H9 (cell line): Measurements from ENCODE around the gene FBN3. TPM values are rescaled to one million over a fixed set of nuclear protein-coding genes. Genes with fewer than 3 reads are reported as not detected.

ENCODE experiments used
- DNase-seq: peaks from one replicate; pipeline ENCODE4 v3.0.0-alpha.2; 2017
- H2AFZ ChIP-seq: one replicate; pipeline ENCODE4 v1.6.1; 2013; ENCODE audit warnings: mild to moderate bottlenecking, low read length, control low read depth, moderate library complexity
- H2AK5ac ChIP-seq: 2 replicates; pipeline ENCODE4 v1.6.1; 2013; ENCODE audit warnings: low read length, control low read depth, mixed read lengths; ENCODE audit not compliant: insufficient read length
- H2BK120ac ChIP-seq: one replicate; pipeline ENCODE4 v1.6.1; 2013; ENCODE audit warnings: low read depth, mild to moderate bottlenecking, low read length, control low read depth, inconsistent platforms; ENCODE audit not compliant: poor library complexity, severe bottlenecking
- H2BK12ac ChIP-seq: 2 replicates; pipeline ENCODE4 v1.6.1; 2013; ENCODE audit warnings: low read length, control low read depth, mixed read lengths, low read depth; ENCODE audit not compliant: insufficient read length
- H2BK15ac ChIP-seq: 2 replicates; pipeline ENCODE4 v1.6.1; 2013; ENCODE audit warnings: low read depth, low read length, control low read depth
- H2BK20ac ChIP-seq: one replicate; pipeline ENCODE4 v1.6.1; 2013; ENCODE audit warnings: low read depth, mild to moderate bottlenecking, low read length, control low read depth, inconsistent platforms; ENCODE audit not compliant: poor library complexity, severe bottlenecking
- H2BK5ac ChIP-seq: 2 replicates; pipeline ENCODE4 v1.6.1; 2013; ENCODE audit warnings: low read length, control low read depth, mixed read lengths; ENCODE audit not compliant: insufficient read length
- H3K14ac ChIP-seq: 2 replicates; pipeline ENCODE4 v1.6.1; 2013; ENCODE audit warnings: low read length, control low read depth; ENCODE audit not compliant: insufficient read depth
- H3K18ac ChIP-seq: 2 replicates; pipeline ENCODE4 v1.6.1; 2013; ENCODE audit warnings: low read depth, mild to moderate bottlenecking, mixed read lengths, low read length, control low read depth; ENCODE audit not compliant: insufficient read length
- H3K23ac ChIP-seq: 2 replicates; pipeline ENCODE4 v1.6.1; 2013; ENCODE audit warnings: low read length, control low read depth, mixed read lengths, low read depth; ENCODE audit not compliant: insufficient read length
- H3K23me2 ChIP-seq: 2 replicates; pipeline ENCODE4 v1.6.1; 2013; ENCODE audit warnings: low read depth, mild to moderate bottlenecking, mixed read lengths, low read length, control low read depth; ENCODE audit not compliant: insufficient read length, poor library complexity, severe bottlenecking
- H3K27ac ChIP-seq: 2 replicates; pipeline ENCODE4 v1.5.1; 2013; ENCODE audit warnings: low read length, control low read depth, mixed read lengths, low read depth; ENCODE audit not compliant: insufficient read length
- H3K27me3 ChIP-seq: 2 replicates; pipeline ENCODE4 v1.6.1; 2013; ENCODE audit warnings: low read length, control low read depth, inconsistent platforms; ENCODE audit not compliant: insufficient read depth
- H3K4ac ChIP-seq: 2 replicates; pipeline ENCODE4 v1.6.1; 2013; ENCODE audit warnings: low read depth, mild to moderate bottlenecking, control low read depth, inconsistent platforms, low read length, moderate library complexity
- H3K4me1 ChIP-seq: 2 replicates; pipeline ENCODE4 v1.6.1; 2013; ENCODE audit warnings: low read length, control low read depth, inconsistent platforms; ENCODE audit not compliant: insufficient read depth
- H3K4me2 ChIP-seq: 2 replicates; pipeline ENCODE4 v1.6.1; 2013; ENCODE audit warnings: low read length, control low read depth, mixed read lengths; ENCODE audit not compliant: insufficient read length, insufficient read depth
- H3K56ac ChIP-seq: 2 replicates; pipeline ENCODE4 v1.6.1; 2013; ENCODE audit warnings: low read depth, mild to moderate bottlenecking, mixed read lengths, low read length, control low read depth; ENCODE audit not compliant: insufficient read length
- H3K79me1 ChIP-seq: 2 replicates; pipeline ENCODE4 v1.6.1; 2013; ENCODE audit warnings: low read depth, mild to moderate bottlenecking, moderate library complexity, low read length, control low read depth, inconsistent platforms; ENCODE audit not compliant: insufficient read depth, poor library complexity, severe bottlenecking
- H3K79me2 ChIP-seq: 2 replicates; pipeline ENCODE4 v1.6.1; 2013; ENCODE audit warnings: low read length, control low read depth, inconsistent platforms; ENCODE audit not compliant: insufficient read depth
- H3K9ac ChIP-seq: 2 replicates; pipeline ENCODE4 v1.6.1; 2013; ENCODE audit warnings: low read length, control low read depth, mixed read lengths; ENCODE audit not compliant: insufficient read length; ENCODE audit errors: extremely low read depth
- H3K9me3 ChIP-seq: one replicate; pipeline ENCODE4 v1.6.1; 2013; ENCODE audit warnings: low read depth, low read length, inconsistent platforms; ENCODE audit not compliant: control insufficient read depth
- H3T11ph ChIP-seq: one replicate; pipeline ENCODE4 v1.6.1; 2013; ENCODE audit warnings: mild to moderate bottlenecking, low read length, control low read depth, inconsistent platforms
- H4K20me1 ChIP-seq: one replicate; pipeline ENCODE4 v1.6.1; 2013; ENCODE audit not compliant: control insufficient read depth, insufficient read length, insufficient read depth
- H4K5ac ChIP-seq: 2 replicates; pipeline ENCODE4 v1.6.1; 2013; ENCODE audit warnings: low read depth, mild to moderate bottlenecking, mixed read lengths, low read length, control low read depth; ENCODE audit not compliant: insufficient read length
- H4K8ac ChIP-seq: replicated peaks from 2 replicates; pipeline ENCODE4 v1.6.1; 2013; ENCODE audit warnings: low read length, control low read depth, mixed read lengths, low read depth; ENCODE audit not compliant: insufficient read length
- H4K91ac ChIP-seq: 2 replicates; pipeline ENCODE4 v1.6.1; 2013; ENCODE audit warnings: low read depth, mild to moderate bottlenecking, moderate library complexity, mixed read lengths, low read length, control low read depth; ENCODE audit not compliant: insufficient read length
- H3K27ac Mint-ChIP-seq, 3 experiments: 2 replicates in 2 of 3; 3 replicates in 1 of 3; pipeline ENCODE4 v1.8.0; 2020 to 2021; ENCODE audit warnings: mixed read lengths in 3 of 3, mild to moderate bottlenecking in 1 of 3, moderate library complexity in 1 of 3
- H3K27me3 Mint-ChIP-seq: 2 replicates; pipeline ENCODE4 v1.8.0; 2021; ENCODE audit warnings: low read depth, mild to moderate bottlenecking, moderate library complexity, mixed read lengths
- H3K36me3 Mint-ChIP-seq, 3 experiments: 2 replicates in 2 of 3; 3 replicates in 1 of 3; pipeline ENCODE4 v1.8.0; 2020 to 2021; ENCODE audit warnings: low read depth in 3 of 3, mixed read lengths in 3 of 3; ENCODE audit not compliant: insufficient read depth in 1 of 3
- H3K4me1 Mint-ChIP-seq, 2 experiments: 2 replicates each; pipeline ENCODE4 v1.8.0; 2020; ENCODE audit warnings: mixed read lengths in 2 of 2
- H3K4me3 Mint-ChIP-seq, 2 experiments: 2 replicates in 1 of 2; 3 replicates in 1 of 2; pipeline ENCODE4 v1.8.0; 2020 to 2021; ENCODE audit warnings: mild to moderate bottlenecking in 2 of 2, mixed read lengths in 2 of 2, moderate library complexity in 1 of 2
- H3K9me3 Mint-ChIP-seq, 2 experiments: 2 replicates in 1 of 2; 3 replicates in 1 of 2; pipeline ENCODE4 v1.8.0; 2020; ENCODE audit warnings: mild to moderate bottlenecking in 2 of 2, mixed read lengths in 2 of 2, moderate library complexity in 1 of 2
- WGBS: extraction: QIAGEN DNeasy Blood & Tissue Kit; methylation state at CpG from one replicate; pipeline ENCODE4 v1.1.7; 2013; ENCODE audit warnings: missing lambda C conversion rate, low lambda C conversion rate, mixed read lengths; ENCODE audit not compliant: insufficient read length; ENCODE audit errors: extremely low coverage; 5-methylcytosine and 5-hydroxymethylcytosine counted together
- total RNA-seq: library from RNA; stranded (reverse); gene quantifications from 2 replicates; pipeline ENCODE4 v1.2.1, GENCODE V29; 2021
- TF ChIP-seq, protein P1 (sequence below): fragments of 200-600 bp; sonication (generic); conservative IDR thresholded peaks from 3 replicates; pipeline ENCODE4 v1.8.0; 2021; ENCODE audit warnings: antibody characterized with exemption, mild to moderate bottlenecking

Gene FBN3
- total RNA-seq, 1 experiment from 2014 or later: 31.0 TPM

DNA sequence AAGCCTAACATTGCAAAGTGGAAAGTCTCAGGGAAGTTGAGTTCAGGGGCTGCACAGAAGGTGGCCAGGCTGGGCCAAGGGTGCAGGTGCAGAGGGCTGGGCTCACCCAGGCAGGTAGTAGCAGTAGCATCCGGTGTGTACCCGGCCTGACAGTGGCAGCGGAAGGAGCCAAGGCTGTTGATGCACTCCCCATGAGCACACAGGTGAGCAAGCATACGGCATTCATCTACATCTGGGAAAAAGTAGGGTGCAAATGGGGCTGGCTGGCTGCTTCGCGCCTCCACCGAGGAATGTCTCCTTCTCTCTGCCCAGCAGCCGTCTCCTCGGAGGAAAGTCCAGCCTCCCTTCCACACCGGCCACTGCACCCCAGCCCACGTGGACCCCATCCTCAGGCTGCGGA is 66.3 kb downstream of the FBN3 start:
- Histone ChIP-seq H3K4ac (no peak overlapping the region), H3K4me2 (no peak overlapping the region), H3K56ac (no peak overlapping the region), H4K91ac (no peak overlapping the region), H3K9ac (no peak overlapping the region), H4K20me1 (no peaks in the 10 kb centered on the region), H3K79me1 (no peaks in the 10 kb centered on the region), H2BK12ac (no peak overlapping the region), H3K79me2 (no peaks in the 10 kb centered on the region), H2AFZ (no peak overlapping the region), H2BK20ac (no peak overlapping the region), H3K4me1 (no peaks in the 10 kb centered on the region), H2AK5ac (no peak overlapping the region), H4K8ac (no peak overlapping the region), H3K27ac (no peak overlapping the region), H3K23ac (no peak overlapping the region), H3T11ph (no peak overlapping the region), H2BK15ac (no peak overlapping the region), H3K14ac (no peak overlapping the region), H3K27me3 (no peaks in the 10 kb centered on the region), H3K9me3 (no peaks in the 10 kb centered on the region), H4K5ac (no peak overlapping the region), H3K18ac (no peak overlapping the region), H2BK120ac (no peak overlapping the region), H3K23me2 (no peaks in the 10 kb centered on the region), H2BK5ac (no peak overlapping the region)
- WGBS: no CpG with 5 or more reads among the region's 12 CpGs
- Mint-ChIP-seq H3K36me3 (peaks cover 11 to 42% (median 19%) of the 10 kb centered on the region in 3 experiments; a peak in 6 of 7 replicates), H3K4me1 (peaks cover 3 to 9% of the 10 kb centered on the region in 2 experiments), H3K9me3 (no peaks in the 10 kb centered on the region), H3K27ac (peak overlapping the region in 1 of 3 experiments; percentile 91; a peak in 2 of 7 replicates), H3K4me3 (no peak overlapping the region), H3K27me3 (no peaks in the 10 kb centered on the region; the same call in 1 of the 2 replicates)
- DNase-seq: no peak
- TF ChIP-seq, protein P1, sequence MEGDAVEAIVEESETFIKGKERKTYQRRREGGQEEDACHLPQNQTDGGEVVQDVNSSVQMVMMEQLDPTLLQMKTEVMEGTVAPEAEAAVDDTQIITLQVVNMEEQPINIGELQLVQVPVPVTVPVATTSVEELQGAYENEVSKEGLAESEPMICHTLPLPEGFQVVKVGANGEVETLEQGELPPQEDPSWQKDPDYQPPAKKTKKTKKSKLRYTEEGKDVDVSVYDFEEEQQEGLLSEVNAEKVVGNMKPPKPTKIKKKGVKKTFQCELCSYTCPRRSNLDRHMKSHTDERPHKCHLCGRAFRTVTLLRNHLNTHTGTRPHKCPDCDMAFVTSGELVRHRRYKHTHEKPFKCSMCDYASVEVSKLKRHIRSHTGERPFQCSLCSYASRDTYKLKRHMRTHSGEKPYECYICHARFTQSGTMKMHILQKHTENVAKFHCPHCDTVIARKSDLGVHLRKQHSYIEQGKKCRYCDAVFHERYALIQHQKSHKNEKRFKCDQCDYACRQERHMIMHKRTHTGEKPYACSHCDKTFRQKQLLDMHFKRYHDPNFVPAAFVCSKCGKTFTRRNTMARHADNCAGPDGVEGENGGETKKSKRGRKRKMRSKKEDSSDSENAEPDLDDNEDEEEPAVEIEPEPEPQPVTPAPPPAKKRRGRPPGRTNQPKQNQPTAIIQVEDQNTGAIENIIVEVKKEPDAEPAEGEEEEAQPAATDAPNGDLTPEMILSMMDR: no peak
